SK-N-SH treated with all-trans-retinoic acid at 6 μM for 48 hours (cell line): ENCODE measurements around the gene SPEF1.

Source experiments
- ARNTL ChIP-seq: fragments of 450-650 bp; formaldehyde crosslinking; IDR thresholded peaks from 2 replicates; pipeline ENCODE4 v1.5.0; 2020; ENCODE audit warnings: low read depth, mild to moderate bottlenecking, moderate library complexity, borderline replicate concordance
- BACH2 ChIP-seq: fragments of 250-450 bp; sonication (Bioruptor Pico); IDR thresholded peaks from 2 replicates; pipeline ENCODE4 v1.9.0; 2021; ENCODE audit warnings: mild to moderate bottlenecking, borderline replicate concordance
- GLIS3 ChIP-seq: fragments of 250-450 bp; sonication (Bioruptor Pico); IDR thresholded peaks from 2 replicates; pipeline ENCODE4 v1.5.0; 2020; ENCODE audit warnings: mild to moderate bottlenecking, moderate library complexity
- PPARA ChIP-seq: fragments of 250-450 bp; sonication (Bioruptor Pico); IDR thresholded peaks from 2 replicates; pipeline ENCODE4 v1.5.0; 2020; ENCODE audit warnings: mild to moderate bottlenecking, borderline replicate concordance
- RARB ChIP-seq: fragments of 250-450 bp; sonication (Bioruptor Pico); IDR thresholded peaks from 2 replicates; pipeline ENCODE4 v1.8.0; 2021; ENCODE audit warnings: mild to moderate bottlenecking, moderate library complexity
- ZFP30 ChIP-seq: fragments of 450-650 bp; formaldehyde crosslinking; IDR thresholded peaks from 2 replicates; pipeline ENCODE4 v1.5.0; 2022; ENCODE audit warnings: mild to moderate bottlenecking, moderate library complexity
- TF ChIP-seq, protein P1 (sequence below): fragments of 250-450 bp; sonication (Bioruptor Pico); IDR thresholded peaks from 2 replicates; pipeline ENCODE4 v1.8.0; 2020; ENCODE audit warnings: mild to moderate bottlenecking, moderate library complexity, borderline replicate concordance

DNA sequence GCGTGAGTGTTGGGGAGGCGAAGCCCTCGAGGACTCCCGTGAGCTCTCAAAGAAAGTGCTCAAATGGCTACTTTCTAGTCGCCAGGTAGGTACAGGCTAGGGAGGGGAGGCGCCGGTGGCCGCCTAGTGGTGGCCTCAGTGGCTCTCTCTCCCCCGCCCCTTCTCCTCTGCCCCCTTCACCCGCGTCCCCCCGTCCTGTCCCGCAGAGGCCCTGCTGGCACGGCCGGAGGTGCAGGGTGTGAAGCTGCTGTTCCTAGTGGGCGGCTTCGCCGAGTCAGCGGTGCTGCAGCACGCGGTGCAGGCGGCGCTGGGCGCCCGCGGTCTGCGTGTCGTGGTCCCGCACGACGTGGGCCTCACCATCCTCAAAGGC lies 30.0 kb downstream of the SPEF1 start:
- TF ChIP-seq RARB (CRISPR knock-in tag) (no peak), BACH2 (CRISPR knock-in tag) (no peak), ZFP30 (CRISPR knock-in tag) (no peak), GLIS3 (CRISPR knock-in tag) (no peak), PPARA (CRISPR knock-in tag) (no peak), ARNTL (no peak)
- TF ChIP-seq, protein P1, sequence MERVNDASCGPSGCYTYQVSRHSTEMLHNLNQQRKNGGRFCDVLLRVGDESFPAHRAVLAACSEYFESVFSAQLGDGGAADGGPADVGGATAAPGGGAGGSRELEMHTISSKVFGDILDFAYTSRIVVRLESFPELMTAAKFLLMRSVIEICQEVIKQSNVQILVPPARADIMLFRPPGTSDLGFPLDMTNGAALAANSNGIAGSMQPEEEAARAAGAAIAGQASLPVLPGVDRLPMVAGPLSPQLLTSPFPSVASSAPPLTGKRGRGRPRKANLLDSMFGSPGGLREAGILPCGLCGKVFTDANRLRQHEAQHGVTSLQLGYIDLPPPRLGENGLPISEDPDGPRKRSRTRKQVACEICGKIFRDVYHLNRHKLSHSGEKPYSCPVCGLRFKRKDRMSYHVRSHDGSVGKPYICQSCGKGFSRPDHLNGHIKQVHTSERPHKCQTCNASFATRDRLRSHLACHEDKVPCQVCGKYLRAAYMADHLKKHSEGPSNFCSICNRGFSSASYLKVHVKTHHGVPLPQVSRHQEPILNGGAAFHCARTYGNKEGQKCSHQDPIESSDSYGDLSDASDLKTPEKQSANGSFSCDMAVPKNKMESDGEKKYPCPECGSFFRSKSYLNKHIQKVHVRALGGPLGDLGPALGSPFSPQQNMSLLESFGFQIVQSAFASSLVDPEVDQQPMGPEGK: no peak
